HG03097 (cell line): ENCODE results near the gene ACAP2.
A peak's percentile ranks its signal among the peaks of the same experiment; 100 is the strongest.
"Not testable (repeated sequence)": the region's sequence is repeated elsewhere in the genome, so short reads cannot be mapped to it uniquely, and the experiment has no call there.

Experiments
- ATAC-seq: cut with Tn5 transposase; IDR thresholded peaks from one replicate; pipeline ENCODE4 v1.9.1; 2021; ENCODE audit not compliant: unreplicated experiment, low FRiP score

Gene ACAP2

GRCh38 chr3:195443391-195443989 is 670 bp upstream of the ACAP2 start:
- no peak for ATAC-seq

GRCh38 chr3:195441992-195442572 is 738 bp downstream of the ACAP2 start:
- peak; percentile 15 for ATAC-seq

- ATAC-seq, result no peak
Observed at GRCh38 chr3:195441476-195441991, 1.3 kb downstream of the ACAP2 start.

GRCh38 chr3:195441051-195441450 is 1.8 kb downstream of the ACAP2 start:
- no peak for ATAC-seq

- ATAC-seq, result no peak
Observed at GRCh38 chr3:195440379-195440778, 2.4 kb downstream of the ACAP2 start.

- no peak for ATAC-seq
Observed at GRCh38 chr3:195438371-195438770, 4.4 kb downstream of the ACAP2 start.

GRCh38 chr3:195425849-195426248 is 17.0 kb downstream of the ACAP2 start:
- no peak for ATAC-seq

GRCh38 chr3:195423818-195424217 is 19.0 kb downstream of the ACAP2 start:
- no peak for ATAC-seq

GRCh38 chr3:195421400-195421799 is 21.4 kb downstream of the ACAP2 start:
- no peak for ATAC-seq

GRCh38 chr3:195416795-195417194 is 26.0 kb downstream of the ACAP2 start:
- ATAC-seq, result no peak

GRCh38 chr3:195411836-195412235 is 31.0 kb downstream of the ACAP2 start:
- no peak for ATAC-seq

- no peak for ATAC-seq
Observed at GRCh38 chr3:195410546-195410945, 32.3 kb downstream of the ACAP2 start.

GRCh38 chr3:195407531-195408409 is 35.0 kb downstream of the ACAP2 start:
- no peak for ATAC-seq

- ATAC-seq, result no peak
Observed at GRCh38 chr3:195405651-195406050, 37.2 kb downstream of the ACAP2 start.

- no peak for ATAC-seq
Observed at GRCh38 chr3:195403841-195404408, 38.9 kb downstream of the ACAP2 start.

GRCh38 chr3:195403244-195403643 is 39.6 kb downstream of the ACAP2 start:
- ATAC-seq, result no peak

- ATAC-seq, result no peak
Observed at GRCh38 chr3:195401943-195402342, 40.9 kb downstream of the ACAP2 start.

GRCh38 chr3:195398460-195398859 is 44.4 kb downstream of the ACAP2 start:
- ATAC-seq, result not testable (repeated sequence)

- no peak for ATAC-seq
Observed at GRCh38 chr3:195397524-195397923, 45.3 kb downstream of the ACAP2 start.

GRCh38 chr3:195395208-195395816 is 47.5 kb downstream of the ACAP2 start:
- no peak for ATAC-seq

- no peak for ATAC-seq
Observed at GRCh38 chr3:195394700-195395099, 48.1 kb downstream of the ACAP2 start.
